ENCODE measurements around the gene SYNGR3.
"Not testable (repeated sequence)": the region's sequence is repeated elsewhere in the genome, so short reads cannot be mapped to it uniquely, and the experiment has no call there.

SYNGR3 gene

DNA sequence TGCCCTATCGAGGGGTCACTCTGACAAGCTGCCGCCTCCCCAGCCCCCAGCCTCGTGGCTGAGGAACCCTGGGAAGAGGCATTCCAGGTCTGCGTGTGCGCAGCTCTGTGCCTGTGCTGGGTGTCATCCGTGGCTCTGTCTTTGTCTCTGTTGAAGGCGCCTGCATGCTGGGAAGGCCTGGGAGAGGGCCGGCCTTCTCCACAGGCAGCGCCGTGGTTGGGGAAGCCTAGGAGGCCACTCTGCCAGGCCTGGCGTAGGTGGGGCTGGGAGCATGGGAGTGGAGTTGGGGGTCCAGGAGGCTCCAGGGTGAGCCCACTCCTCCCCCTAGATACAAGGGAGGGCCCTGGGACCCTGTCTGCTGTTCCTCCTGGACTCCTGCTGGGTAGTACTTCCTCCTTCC lies 40.3 kb downstream of the SYNGR3 start:
- FAIRE-seq, result no peak

DNA sequence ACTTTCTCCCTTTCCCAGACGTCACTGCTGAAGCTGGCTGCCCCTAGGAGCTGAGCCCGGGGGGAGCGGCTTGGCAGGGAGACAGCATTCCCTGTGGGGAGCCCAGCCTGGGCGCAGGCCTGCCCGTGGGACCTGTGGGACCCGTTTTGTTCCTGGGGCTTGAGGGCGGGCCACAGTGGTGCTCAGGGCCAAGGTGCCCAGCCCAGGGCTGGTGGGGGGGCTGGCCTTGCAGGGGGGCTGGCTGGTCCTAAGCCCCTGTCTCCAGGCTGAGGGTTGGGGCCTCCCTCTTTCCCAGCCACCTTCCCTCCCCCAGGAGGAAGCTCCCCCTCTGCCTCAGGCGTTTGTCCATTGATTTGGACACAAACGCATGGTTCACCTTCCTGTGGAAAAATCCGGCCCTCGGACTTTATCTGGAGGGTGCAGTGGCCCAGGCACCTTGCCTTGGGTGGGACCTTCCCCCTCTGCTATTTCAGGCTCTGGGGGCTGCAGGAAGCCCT lies 41.4 kb downstream of the SYNGR3 start:
- FAIRE-seq, result no peak

DNA sequence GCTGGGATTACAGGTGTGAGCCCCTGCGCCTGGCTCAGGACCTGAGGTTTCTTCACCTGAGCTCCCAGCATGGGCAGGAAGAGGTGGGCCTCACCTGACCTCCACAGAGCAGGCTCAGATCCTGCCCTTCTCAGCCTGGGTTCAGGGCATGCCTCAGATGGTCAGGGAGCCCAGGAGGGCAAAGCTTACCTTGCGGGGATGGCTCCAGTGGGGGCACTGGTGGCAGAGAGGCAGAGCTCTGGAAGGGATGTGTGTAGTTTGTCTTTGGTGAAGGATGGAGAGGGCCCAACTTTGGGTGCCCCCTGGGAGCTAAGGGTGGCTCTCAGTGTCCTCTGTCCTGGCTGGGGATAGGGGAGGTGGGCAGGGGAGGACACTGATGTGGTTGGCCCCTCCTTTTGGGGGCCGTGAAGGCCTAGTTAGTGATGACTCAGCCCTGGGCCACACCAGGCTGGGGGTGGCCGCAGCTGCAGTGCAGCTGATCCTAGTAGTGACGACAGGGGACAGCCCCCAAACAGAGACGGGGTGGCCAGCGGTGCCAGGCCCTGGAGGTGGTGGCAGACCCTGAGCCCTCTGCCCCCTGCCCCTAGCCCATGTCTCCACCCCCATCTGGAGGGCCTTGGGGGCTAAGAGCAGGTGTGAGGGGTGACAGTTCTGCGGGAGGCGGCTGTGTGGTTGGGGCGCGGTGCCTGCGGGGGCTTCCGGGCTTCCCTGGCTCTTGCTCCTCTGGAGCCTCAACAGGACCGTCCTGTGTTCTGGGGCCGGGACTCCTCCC lies 42.7 kb downstream of the SYNGR3 start:
- FAIRE-seq, result no peak

DNA sequence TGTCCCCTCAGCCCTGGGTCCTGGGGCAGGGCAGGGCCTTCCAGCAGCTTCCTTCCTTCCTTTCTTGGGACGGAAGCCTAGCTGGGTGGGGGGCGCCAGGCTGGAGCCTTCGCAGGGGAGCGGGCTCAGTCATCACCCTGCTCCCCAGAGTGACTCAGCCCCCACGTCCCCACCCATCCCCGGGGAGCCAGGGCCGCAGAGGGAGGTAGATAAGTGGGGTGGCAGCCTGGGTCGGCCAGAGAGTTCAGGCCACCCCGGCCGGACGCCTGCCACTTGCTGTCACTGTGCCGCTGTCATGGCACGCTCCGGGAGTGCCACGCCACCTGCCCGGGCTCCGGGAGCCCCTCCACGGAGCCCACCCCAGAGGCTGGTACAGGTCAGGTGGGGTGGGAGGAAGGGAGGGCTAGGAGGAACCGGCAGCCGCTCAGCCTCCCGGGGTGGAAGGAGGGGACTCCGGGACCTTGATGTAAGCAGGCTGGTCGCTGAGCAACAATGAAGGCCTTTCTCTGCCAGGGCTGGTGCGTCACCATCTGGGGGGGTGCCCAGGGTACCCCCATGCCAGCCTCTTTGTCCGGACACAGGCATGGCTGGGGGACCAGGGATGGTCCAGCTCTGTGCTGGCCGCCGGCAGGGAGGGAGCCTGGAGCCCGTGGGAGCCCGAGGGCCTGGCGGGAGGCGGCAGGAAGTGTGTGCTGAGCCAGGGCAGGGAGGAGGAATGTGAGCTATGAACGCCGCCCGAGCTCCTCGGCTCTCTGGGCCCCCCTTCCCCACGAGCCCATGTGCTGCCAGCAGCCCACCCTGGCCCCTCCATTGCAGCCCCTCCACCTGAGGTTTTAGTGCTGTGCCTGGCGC lies 43.5 kb downstream of the SYNGR3 start:
- no peak for FAIRE-seq

DNA sequence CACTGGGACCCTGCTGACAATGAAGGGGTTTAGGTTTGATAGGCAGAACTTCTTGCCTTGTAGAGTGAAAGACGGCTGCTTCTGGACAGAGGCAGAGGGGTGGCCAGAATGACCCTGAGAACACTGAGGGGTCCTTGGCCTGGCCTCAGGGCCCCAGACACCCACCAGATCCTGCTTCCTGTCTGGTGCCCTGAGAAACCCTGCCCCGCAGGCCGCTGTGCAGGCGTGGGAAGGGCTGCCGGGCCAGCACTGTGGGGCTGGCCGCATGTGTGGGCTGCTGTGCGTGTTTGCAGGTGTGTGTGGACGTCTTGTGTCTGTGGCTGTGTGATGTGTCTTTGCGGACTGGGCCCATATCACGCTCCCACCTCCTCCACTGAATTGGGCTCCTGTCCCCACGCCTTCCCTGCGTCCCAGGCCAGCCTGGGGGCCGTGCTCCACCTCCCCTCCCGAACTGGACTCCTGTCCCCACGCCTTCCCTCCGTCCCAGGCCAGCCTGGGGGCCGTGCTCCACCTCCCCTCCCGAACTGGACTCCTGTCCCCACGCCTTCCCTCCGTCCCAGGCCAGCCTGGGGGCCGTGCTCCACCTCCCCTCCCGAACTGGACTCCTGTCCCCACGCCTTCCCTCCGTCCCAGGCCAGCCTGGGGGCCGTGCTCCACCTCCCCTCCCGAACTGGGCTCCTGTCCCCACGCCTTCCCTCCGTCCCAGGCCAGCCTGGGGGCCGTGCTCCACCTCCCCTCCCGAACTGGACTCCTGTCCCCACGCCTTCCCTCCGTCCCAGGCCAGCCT lies 44.3 kb downstream of the SYNGR3 start:
- not testable (repeated sequence) for FAIRE-seq

DNA sequence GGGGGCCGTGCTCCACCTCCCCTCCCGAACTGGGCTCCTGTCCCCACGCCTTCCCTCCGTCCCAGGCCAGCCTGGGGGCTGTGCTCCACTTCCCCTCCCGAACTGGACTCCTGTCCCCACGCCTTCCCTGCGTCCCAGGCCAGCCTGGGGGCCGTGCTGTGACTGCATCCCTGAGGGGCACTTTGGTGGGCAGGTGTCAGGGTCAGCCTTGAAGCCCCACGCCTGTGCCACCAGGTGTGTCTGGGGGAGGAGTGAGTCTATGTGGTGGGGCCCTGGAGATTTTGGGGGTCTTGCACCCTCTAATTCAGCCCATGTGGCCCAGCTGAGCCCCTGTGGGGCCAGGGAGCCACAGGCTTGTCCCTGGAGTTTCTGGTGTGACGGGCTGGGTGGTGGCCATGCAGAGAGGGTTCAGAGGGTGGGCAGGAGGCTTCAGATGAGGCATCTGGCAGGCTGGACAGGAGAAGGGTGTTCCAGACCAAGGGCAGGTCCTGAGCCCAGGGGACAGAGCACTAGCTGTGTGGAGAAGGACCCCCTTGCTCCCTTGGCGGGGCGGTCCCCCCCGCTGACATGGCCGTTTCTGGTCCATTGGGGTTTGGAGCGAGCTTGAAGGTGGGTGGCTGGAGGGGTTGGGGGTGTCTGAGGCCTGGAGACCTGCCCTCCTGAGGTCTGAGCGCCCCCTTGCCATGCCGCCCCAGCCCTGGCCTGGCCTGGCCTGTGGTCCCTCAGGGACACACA lies 45.1 kb downstream of the SYNGR3 start:
- FAIRE-seq, result no peak

DNA sequence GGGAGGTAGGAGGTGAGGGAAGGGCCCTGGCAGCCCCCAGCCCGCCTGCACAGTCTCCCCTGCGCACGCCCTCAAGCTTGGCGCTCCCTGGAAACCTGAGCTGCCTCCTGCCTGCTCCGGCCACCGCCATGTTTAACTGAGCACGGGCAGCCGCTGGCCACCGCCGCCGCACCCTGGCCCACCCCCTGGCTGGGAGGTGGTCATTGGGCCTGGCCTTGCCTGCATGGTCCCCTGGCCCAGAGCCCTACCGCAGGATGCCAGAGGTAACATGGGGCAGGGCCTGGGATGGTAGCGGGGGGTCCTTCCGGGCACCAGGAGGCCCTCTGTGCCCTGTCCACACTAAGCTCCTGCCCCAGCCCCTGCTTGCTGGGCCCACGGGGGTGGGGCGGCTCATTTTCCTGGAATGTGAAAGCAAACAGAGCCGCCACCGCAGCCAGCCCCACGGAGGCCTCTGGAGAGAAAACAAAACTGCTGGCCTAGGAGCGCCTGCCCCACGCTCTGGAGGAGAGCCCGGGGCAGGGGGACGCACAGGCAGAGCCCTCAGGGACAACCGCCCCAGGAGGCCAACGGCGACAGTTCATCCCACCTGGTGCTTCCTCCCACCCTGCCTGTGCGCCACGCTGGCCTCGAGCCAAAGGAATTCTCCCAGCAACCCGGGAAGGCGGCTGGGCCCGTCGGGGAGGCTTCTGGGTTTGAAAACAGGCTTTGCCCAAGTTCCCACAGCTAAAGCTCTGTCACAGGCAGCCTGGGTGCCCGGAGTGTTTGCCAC lies 45.8 kb downstream of the SYNGR3 start:
- FAIRE-seq, result no peak

DNA sequence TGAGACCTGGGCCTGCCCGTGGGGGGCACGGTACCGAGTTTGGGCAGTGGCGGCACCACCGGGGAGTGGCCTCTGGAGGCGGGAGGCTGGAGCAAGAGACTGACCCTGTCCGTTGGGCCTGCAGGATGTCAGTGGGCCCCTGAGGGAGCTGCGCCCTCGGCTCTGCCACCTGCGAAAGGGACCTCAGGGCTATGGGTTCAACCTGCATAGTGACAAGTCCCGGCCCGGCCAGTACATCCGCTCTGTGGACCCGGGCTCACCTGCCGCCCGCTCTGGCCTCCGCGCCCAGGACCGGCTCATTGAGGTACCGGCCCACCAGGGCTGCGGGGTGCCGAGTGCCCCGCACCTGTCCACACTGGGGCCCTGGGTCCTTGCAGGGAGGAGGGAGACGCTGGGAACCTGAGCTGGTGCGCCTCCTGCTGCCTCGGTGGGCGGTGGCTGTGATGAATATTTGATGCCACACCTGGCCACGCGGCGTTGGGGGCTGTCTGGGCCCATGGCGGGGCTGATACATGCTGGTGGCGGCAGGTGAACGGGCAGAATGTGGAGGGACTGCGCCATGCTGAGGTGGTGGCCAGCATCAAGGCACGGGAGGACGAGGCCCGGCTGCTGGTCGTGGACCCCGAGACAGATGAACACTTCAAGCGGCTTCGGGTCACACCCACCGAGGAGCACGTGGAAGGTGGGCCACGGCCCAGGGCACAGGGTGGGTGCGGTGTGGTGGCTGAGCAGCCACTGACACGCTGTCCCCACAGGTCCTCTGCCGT lies 46.6 kb downstream of the SYNGR3 start:
- FAIRE-seq, result no peak

DNA sequence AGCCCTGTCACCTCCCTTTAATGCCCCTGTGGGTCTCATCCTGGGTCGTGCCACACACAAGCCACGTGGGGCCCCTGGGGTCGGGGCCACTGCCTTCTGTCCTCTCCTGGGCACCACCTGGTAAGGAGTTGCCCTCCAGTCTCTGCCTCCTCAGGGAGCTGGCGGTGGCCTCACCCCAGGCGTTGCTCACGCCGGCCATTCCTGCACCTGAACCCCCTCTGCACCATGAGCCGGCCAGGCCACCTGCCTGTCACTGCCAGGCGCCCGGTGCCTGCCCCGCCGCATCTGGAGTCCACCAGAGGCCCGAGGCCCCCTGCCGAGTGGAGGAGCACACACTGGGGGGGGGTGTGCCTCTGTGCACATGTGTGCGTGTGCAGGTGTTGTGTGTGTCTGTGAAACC lies 47.3 kb downstream of the SYNGR3 start:
- FAIRE-seq, result no peak

DNA sequence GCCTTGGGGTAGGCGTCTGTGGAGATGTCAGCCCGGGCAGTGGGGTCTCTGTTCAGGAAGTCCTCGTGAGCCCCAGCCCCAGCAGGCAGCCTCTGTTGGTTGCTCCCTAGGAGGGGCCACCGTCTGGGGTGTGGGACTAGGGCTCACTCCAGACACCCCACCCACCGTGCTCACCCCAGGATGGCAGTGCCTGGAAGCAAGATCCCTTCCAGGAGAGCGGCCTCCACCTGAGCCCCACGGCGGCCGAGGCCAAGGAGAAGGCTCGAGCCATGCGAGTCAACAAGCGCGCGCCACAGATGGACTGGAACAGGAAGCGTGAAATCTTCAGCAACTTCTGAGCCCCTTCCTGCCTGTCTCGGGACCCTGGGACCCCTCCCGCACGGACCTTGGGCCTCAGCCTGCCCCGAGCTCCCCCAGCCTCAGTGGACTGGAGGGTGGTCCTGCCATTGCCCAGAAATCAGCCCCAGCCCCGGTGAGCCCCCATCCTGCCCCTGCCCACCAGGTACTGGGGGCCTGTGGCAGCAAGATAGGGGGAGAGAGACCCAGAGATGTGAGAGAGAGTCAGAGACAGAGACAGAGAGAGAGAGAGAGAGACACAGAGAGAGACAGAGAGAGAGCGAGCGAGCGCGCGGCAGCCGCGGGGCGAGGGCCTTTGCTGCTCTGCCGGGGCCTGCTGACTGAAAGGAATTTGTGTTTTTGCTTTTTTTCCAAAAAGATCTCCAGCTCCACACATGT lies 48.0 kb downstream of the SYNGR3 start:
- no peak for FAIRE-seq

DNA sequence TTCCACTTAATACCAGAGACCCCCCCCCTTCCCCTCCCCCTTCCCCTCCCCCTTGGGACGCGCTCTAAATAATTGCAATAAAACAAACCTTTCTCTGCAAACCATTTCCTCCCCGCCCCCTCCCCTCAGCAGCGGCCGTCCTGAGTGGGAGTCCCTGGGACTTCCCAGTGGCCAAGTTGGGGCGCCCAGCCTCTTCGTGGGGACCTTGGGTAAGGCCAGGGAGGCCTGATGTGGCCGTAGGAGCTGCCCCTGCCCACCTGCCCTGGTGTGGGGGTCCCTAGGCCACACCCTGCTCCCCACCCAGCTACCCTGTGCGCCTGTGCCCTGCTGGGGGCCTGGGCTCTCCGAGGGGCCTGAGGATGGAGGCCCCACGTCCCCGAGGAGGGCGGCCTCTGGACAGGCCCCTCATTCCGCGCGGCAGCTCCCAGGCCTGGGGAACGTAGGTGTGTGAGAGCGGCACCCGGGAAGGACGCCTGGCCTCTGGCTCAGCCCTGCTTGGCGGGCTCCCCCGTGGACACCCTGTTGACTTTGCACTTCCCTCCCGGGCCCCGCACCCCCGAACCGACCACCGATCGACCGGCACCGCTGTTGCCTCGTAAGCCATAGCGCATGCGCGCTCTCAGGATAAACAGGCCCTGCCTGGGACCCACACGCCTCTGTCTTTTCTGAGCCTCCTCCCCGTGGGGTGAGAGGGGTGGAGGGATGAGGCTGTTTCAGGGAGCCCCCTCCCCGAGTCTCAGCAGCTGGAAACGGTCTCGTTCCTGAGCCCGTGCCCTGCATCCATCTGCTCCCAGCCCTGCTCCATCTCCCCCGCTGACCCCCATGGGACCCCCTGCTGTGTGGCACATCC lies 48.8 kb downstream of the SYNGR3 start:
- no peak for FAIRE-seq

DNA sequence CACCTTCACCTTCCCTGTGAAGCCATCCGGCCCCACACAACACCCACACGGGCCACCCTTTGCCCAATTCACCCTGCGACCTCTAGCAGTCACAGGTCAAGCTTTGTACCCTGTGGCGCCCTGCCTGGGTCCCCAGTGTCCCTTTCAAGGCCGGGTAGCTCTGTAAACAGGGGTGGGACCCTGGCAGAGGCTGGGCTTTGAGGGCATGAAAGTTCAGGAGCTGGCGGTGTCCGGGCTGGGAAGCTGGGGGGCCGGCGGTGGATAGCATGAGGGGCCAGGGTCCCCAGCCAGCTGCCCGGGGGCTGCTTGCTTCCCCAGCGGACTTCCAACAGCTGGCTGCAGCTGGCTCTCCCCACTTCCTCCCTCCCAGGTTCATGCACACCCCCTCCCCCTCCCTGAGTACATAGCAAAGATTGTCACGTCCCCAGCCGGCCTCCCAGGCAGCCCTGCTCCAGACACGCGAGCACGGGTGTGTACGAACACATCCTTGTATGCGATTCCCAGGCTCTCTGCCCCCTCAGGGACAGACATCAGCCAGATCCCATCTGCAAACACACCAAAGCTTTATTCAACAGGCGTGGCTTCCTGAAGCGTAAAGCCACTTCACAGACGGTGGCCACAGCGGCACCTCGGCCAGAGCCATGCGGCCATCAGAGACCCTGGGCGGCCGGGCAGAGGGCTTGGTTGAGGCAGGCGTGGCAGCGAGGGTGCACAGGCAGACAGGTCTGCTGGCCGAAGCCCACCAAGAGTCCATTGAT lies 49.7 kb downstream of the SYNGR3 start:
- FAIRE-seq, result no peak

DNA sequence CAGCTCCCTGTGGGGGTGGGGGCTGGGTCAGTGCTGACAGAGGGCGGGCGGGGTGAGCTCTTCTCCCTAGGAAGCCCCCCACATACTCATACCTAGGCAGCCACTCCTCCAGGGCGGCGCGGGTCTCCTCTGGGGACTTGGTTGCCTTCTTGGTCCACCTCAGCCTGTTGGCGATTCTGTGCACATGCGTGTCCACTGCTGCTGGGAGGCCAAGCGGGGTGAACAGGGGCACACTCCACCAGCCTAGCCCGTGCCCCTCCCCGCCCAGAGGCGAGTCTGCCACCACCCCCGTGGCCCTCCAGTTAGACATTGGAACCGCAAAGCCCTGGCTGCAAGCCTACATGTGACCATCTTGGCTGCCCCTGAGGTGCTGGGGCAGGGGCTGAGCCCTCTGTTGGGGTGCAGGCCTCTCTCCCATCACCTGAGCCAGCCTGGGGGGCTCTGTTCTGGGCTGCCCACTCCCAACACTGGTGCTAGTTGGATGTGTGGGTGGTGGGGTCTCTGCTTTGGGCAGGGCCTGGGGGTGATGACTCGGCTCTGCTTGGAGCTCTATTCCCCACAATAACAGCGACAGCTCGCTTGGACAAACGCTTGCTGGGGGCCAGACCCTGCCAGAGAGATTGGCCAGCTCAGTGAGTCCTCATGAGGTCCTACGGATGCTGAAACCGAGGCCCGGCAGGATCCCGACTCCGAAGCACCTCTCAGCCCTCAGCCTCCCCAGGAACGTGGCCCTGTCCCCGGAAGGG lies 50.4 kb downstream of the SYNGR3 start:
- FAIRE-seq, result no peak

DNA sequence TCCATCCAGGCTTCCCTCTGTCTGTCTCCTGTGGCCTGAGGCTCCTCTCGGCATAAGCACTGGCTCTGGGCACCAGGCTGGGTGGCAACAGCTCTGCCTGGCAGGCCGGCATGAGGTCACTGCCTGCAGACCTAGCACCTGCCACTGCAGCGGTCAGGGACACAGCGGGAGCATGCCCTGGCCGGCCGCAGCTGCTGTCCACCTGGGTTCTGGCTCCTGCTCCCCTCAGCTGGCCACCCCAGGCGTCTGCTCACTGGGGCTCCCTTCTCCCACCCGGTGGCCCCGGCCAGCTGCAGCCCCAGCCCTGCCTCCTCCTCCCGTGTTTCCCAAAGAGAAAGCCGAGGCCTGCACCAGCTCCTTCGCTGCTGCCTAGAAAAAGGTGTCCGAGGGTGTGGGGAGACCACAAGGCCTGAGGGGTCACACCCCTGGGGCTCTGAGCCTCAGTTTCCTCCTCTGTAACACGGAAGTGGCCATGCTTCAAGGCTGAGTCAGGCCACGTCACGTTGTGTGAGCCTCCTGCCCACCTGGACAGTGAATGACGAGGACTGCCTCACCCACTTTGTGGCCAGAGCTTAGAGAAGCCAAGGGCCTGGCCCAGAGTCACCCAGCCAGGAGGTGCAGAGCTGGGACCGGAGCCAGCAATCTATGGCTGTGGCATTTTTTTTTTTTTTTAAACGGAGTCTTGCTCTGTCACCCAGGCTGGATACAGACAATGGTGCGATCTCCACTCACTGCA lies 51.2 kb downstream of the SYNGR3 start:
- no peak for FAIRE-seq

DNA sequence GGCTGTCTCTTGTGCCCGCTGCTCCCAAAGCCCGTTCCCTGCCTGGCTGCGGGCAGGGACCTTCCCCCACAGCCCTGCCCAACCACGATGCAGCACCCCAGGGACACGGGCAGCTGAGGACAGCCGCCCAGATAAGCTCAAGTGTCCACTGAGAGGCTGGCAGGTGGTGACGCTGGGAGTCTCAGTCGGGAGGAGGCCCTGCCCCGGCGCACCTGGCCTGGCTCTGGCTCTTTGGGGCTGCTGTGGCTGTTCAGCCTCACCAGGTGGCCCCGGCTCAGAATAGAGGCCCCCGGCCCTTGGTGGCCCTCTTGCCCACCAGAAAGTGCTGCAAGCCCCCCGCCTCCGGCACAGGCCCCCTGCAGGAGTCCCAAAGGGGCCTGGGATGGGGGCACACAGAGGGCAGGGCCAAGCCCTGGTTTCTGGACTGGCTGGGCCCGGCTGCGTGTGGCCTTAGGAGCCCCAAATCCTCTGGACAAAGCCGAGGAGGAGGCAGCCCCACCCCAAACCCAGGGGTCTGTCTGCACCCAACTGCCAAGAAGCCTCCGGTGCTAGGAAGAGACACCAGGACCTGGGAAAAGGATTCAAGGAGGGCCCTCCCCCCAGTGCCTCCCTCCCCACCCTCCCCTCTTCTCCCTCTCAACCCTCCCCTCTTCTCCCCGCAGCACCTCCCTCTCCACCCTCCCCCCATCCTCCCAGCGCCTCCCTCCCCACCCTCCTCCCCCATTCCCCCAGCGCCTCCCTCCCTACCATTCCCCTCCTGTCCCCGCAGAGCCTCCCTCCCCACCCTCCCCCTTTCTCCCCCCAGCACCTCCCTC lies 52.6 kb downstream of the SYNGR3 start:
- no peak for FAIRE-seq
